ENCODE measurements around the gene OR8D4.
"Not testable (repeated sequence)": the region's sequence is repeated elsewhere in the genome, so short reads cannot be mapped to it uniquely, and the experiment has no call there.

OR8D4 gene

DNA sequence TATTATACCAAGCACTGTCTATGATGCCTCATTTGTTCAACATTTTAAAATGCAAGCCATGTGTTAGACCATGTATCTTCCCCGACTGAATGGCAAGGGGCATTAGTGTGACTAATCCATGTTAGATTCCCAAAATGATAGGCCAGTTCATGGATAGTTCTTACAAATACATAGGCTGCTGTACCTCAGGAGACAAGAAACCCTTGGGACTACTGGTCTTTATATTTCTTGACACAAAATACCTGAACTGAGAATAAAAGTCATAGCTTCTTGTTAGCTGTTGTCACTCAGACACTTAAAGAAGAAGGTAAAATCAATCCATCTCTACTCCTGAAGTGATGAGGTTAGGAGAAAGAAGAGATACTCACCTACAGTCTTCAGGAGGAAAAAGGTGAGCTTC is at the start of gene OR8D4:
Gene OR8D4 (plus strand): TSS at position 301 of the 400 bp plus-strand sequence. CDS start 4,265 bp downstream, outside the sequence.
- DNase-seq = no peak

- DNase-seq = no peak
Measured at GRCh38 chr11:123852321-123852720, 49.6 kb upstream of the OR8D4 start.

- no peak for DNase-seq
Measured at GRCh38 chr11:123853038-123853437, 48.9 kb upstream of the OR8D4 start.

DNA sequence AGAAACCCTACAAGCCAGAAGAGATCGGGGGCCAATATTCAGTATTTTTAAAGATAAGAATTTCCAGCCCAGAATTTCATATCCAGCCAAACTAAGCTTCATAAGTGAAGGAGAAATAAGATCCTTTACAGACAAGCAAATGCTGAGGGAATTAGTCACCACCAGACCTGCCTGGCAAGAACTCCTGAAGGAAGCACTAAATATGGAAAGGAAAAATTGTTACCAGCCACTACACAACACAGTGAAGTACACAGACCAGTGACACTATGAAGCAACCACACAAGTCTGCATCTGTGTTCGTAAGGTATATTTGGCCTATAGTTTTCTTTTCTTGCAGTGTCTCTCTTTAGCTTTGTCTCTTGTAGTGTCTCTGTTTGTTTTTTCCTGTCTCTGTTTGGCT is 45.5 kb upstream of the OR8D4 start:
- no peak for DNase-seq

DNA sequence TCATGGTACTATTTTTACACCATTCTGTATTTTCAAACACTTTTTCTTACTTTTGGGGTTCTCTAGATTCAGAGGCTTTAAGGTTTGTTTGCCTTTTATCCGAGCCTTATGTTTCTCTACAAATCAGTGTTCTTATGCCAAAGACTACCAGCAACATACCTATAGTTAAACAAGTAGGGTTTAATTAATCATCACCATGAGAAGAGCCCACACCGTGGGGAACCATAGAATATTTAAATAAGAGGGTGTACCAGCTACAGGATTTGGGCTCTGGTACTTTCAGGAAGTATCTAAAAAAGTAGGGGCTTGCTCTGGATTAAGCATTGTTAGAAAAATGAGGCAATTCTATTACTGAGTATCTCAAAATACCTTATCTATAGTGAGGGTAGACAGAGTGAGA is 42.2 kb upstream of the OR8D4 start:
- no peak for DNase-seq

DNA sequence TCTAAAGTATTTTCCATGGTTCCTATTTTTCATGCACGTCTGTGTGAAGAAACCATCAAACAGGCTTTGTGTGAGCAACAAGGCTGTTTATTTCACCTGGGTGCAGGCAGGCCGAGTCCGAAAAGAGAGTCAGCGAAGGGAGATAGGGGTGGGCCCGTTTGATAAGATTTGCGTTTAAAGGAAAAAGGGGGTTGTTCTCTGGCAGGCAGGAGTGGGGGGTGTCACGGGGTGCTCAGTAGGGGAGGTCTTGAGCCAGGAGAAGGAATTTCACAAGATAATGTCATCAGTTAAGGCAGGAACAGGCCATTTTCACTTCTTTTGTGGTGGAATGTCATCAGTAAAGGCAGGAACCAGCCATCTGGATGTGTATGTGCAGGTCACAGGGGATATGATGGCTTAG is 36.7 kb upstream of the OR8D4 start:
- not testable (repeated sequence) for DNase-seq

- DNase-seq = not testable (repeated sequence)
Measured at GRCh38 chr11:123867795-123868194, 34.2 kb upstream of the OR8D4 start.

- DNase-seq = no peak
Measured at GRCh38 chr11:123880912-123881311, 21.1 kb upstream of the OR8D4 start.

GRCh38 chr11:123885570-123885969 is 16.4 kb upstream of the OR8D4 start, which contains the start of gene TMEM225:
Gene TMEM225, minus strand, starts transcription at chr11:123885670. Its CDS starts 245 bp downstream, at chr11:123885425.
- DNase-seq = no peak

DNA sequence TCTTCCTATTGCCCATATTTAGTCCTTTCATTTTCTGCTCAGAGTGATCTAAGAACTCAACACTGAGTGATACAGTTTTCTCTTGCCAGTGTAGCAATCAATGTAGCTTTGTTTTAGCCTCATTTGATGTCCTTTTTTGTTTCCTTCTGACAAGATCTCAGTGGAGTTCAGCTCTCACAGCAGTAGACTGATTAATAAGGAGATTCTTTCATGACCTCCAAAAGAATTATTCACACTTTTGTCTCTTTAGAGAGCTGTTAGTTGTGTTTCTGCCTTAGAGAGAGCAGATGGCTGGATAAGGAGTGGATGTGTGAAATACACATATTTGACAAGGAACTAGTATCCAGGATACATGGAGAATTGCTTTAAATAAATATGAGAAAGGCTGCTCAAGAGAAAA is 9.9 kb upstream of the OR8D4 start:
- DNase-seq = no peak

DNA sequence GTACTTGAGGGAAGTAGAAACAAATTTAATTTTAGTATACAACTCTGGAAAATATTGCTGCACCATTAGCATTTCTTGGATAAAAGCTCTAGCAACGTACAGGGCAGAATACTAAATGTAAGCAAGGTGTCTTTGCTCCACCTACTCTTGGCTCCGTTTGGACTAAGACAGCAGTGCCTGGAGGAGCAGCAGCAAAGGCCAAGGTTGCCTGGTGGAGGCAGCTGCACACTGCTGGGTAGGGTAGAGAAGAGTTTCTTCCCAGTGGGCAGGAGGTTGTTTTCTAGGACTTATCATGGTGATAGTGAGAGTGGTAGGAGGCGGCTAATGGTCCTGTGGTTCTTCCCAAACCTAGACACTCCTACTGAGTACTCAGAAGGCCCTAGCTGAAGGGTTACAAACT is 2.2 kb upstream of the OR8D4 start:
- no peak for DNase-seq

- DNase-seq = no peak
Measured at GRCh38 chr11:123903932-123904331, 2.0 kb downstream of the OR8D4 start.

DNA sequence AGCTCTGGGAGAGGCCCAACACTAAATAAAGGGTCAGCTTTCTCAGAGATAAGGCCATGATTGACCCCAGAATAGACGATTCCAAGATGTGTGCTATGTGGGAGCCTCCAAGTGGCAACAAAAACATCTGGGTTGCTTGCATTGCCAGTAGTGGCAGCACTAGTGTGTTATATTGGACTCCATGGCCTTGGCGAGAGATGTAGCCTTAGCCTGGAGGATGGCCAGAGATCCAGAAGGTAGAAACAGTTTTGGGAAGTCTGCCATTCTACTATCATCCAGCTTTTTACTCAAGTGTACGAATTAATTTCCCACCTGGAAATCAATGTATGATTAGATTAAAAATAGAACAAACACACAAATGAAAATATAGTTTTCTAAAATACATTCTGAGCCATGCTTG is 3.0 kb downstream of the OR8D4 start:
- DNase-seq = no peak

DNA sequence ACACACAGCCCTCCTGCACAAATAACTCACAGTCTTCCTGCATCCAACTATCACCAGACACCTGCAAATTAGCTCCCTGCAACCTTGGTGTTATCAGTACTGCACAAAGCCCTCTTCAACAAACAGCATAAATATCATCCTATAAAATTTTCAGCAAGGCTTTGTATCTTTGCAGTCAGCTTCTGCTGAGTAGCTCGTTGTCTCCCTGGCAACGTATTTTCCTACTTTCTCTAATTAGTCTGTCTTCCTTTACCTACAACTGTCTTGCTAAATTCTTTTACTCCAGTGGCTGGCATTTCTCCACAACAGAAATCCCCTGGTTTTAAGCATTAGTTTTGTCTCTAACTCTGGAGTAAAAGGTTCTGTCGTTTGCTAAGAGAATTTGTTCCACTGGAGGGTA is 3.9 kb downstream of the OR8D4 start:
- DNase-seq = no peak

DNA sequence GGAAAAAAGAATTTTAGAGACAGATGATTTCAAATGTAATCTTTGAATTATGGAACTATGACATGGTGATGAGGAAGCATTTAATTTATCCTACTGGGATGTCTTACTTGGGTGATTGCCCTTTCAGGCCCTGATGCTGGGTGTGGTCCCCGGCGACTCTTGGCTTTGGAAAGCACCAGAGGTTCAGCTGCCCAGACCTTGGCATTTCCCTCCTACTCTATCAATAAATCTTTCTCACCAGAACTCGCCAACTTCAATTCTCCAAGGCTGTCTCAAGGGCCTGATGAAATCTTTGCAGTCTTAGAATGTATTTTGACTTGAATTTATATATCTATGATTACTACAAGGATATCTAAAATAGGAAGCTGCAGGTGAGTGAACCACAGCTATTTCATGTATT is 19.0 kb downstream of the OR8D4 start:
- no peak for DNase-seq

DNA sequence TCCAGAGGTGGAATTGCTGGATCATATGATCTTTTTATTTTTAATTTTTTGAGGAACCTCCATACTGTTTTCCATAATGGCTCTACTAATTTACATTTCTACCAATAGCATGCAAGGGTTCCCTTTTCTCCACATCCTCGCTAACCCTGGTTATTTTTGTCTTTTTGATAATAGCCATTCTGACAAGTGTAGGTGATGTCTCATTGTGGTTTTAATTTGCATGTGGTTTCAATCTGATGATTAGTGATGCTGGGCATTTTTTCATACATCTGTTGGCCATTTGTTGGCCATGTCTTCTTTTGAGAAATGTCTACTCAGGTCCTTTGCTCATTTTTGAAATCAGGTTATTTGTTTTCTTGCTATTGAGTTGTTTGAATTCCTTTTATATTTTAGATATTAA is 22.1 kb downstream of the OR8D4 start:
- no peak for DNase-seq

- DNase-seq = no peak
Measured at GRCh38 chr11:123939317-123939716, 37.4 kb downstream of the OR8D4 start, which contains the start of gene OR4D5. Gene OR4D5, plus strand, starts transcription at chr11:123939617. Its CDS starts 0 bp downstream, at chr11:123939617.

GRCh38 chr11:123942413-123942812 is 40.4 kb downstream of the OR8D4 start:
- DNase-seq = no peak

GRCh38 chr11:123943738-123944137 is 41.8 kb downstream of the OR8D4 start, which contains the start of gene OR6T1:
Gene OR6T1, minus strand, starts transcription at chr11:123943838. Its CDS starts 0 bp downstream, at chr11:123943838.
- DNase-seq = no peak

DNA sequence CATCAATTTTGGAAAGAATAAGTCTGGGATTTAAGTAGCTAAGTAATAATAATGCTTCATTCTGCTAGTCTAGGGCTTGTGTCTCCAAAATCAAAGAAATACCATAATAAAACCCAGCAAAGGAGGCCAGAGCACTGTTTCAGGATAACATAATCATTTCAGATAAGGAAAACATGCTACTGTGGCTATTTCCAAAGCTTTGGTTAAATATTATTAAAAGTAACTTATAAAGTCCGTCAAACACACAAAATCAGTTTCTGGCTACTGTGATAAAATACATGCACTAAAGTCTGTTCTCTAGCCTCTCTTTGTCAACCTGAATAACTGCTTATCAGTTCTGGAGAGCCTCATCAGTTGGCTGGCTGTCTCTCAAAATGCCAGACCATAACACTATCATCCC is 43.2 kb downstream of the OR8D4 start:
- no peak for DNase-seq

GRCh38 chr11:123956752-123957151 is 54.8 kb downstream of the OR8D4 start:
- DNase-seq = no peak
